SKM-1 (cell line): ENCODE measurements around the gene TMEM139.
"Not testable (repeated sequence)": the region's sequence is repeated elsewhere in the genome, so short reads cannot be mapped to it uniquely, and the experiment has no call there.

Experiments used
- DNase-seq: peaks from one replicate; lab custom pipeline; 2025; ENCODE audit not compliant: unreplicated experiment; lab: John Stamatoyannopoulos, UW

Gene TMEM139

GRCh38 chr7:143258831-143259230 lies 25.9 kb upstream of the TMEM139 start:
- DNase-seq, result no peak

- DNase-seq, result no peak
Measured at GRCh38 chr7:143259765-143260164, 25.0 kb upstream of the TMEM139 start.

GRCh38 chr7:143261901-143262300 lies 22.9 kb upstream of the TMEM139 start:
- DNase-seq, result no peak

- peak; percentile 38 for DNase-seq
Measured at GRCh38 chr7:143263266-143264195, 21.2 kb upstream of the TMEM139 start, which contains the start of gene GSTK1. TSS of gene GSTK1 (plus strand) at chr7:143263441. CDS start at chr7:143263514, 73 bp downstream.

GRCh38 chr7:143264196-143264568 lies 20.6 kb upstream of the TMEM139 start:
- DNase-seq, result not testable (repeated sequence)

GRCh38 chr7:143265017-143265693 lies 19.6 kb upstream of the TMEM139 start:
- no peak for DNase-seq

GRCh38 chr7:143269251-143269650 lies 15.5 kb upstream of the TMEM139 start:
- DNase-seq, result no peak

GRCh38 chr7:143271240-143271639 lies 13.5 kb upstream of the TMEM139 start:
- DNase-seq, result no peak

- no peak for DNase-seq
Measured at GRCh38 chr7:143272871-143273270, 11.9 kb upstream of the TMEM139 start.

- no peak for DNase-seq
Measured at GRCh38 chr7:143279186-143280098, 5.3 kb upstream of the TMEM139 start.

GRCh38 chr7:143280160-143280559 lies 4.6 kb upstream of the TMEM139 start:
- DNase-seq, result no peak

- DNase-seq, result no peak
Measured at GRCh38 chr7:143280566-143280965, 4.2 kb upstream of the TMEM139 start.

GRCh38 chr7:143281529-143281928 lies 3.2 kb upstream of the TMEM139 start:
- no peak for DNase-seq

GRCh38 chr7:143282124-143282523 lies 2.6 kb upstream of the TMEM139 start:
- DNase-seq, result no peak

GRCh38 chr7:143283381-143283780 lies 1.4 kb upstream of the TMEM139 start:
- DNase-seq, result no peak

GRCh38 chr7:143285470-143285778 lies 666 bp downstream of the TMEM139 start:
- no peak for DNase-seq

GRCh38 chr7:143285806-143286521 lies 1.2 kb downstream of the TMEM139 start:
- DNase-seq, result no peak

GRCh38 chr7:143286522-143286890 lies 1.7 kb downstream of the TMEM139 start:
- DNase-seq, result no peak

- no peak for DNase-seq
Measured at GRCh38 chr7:143287339-143287934, 2.7 kb downstream of the TMEM139 start.
